Skeletal muscle tissue (tissue), 4 donors: ENCODE measurements around the gene CCNY. TPM values are rescaled to one million over a fixed set of nuclear protein-coding genes. Genes with fewer than 3 reads are reported as not detected.

Experiments used
- H3K27ac ChIP-seq: one replicate; pipeline ENCODE4 v1.7.0; 2013; ENCODE audit warnings: mild to moderate bottlenecking, low read depth, low read length, inconsistent platforms
- H3K27me3 ChIP-seq, 3 donors: one replicate each; pipeline ENCODE4 v1.7.0; 2013; ENCODE audit warnings: low read length in 3 of 3; ENCODE audit not compliant: control insufficient read depth in 3 of 3, insufficient read depth in 3 of 3
- H3K36me3 ChIP-seq, 3 donors: one replicate each; pipeline ENCODE4 v1.7.0; 2013; ENCODE audit warnings: low read length in 3 of 3; ENCODE audit not compliant: control insufficient read depth in 3 of 3, insufficient read depth in 3 of 3
- H3K4me1 ChIP-seq, 3 donors: one replicate each; pipeline ENCODE4 v1.7.0; 2013; ENCODE audit warnings: low read length in 3 of 3, mild to moderate bottlenecking in 3 of 3; ENCODE audit not compliant: control insufficient read depth in 3 of 3, insufficient read depth in 3 of 3
- H3K4me3 ChIP-seq, 3 donors: one replicate each; pipeline ENCODE4 v1.7.0; 2013; ENCODE audit warnings: low read length in 3 of 3
- H3K9ac ChIP-seq, 3 donors: one replicate each; pipeline ENCODE4 v1.7.0; 2013; ENCODE audit warnings: low read length in 3 of 3, mild to moderate bottlenecking in 3 of 3, moderate library complexity in 2 of 3, low read depth in 1 of 3
- H3K9me3 ChIP-seq, 3 donors: one replicate each; pipeline ENCODE4 v1.7.0; 2013; ENCODE audit warnings: low read length in 3 of 3; ENCODE audit not compliant: control insufficient read depth in 3 of 3
- total RNA-seq: library from RNA; depleted of rRNA; stranded (reverse); fragments of >200 nt; gene quantifications from one replicate; pipeline ENCODE4 v1.2.3, GENCODE V29; 2014
- donor health status: Osteomylitis.

The CCNY gene
- total RNA-seq, 1 donor from 2014 or later: 45.9 TPM

DNA sequence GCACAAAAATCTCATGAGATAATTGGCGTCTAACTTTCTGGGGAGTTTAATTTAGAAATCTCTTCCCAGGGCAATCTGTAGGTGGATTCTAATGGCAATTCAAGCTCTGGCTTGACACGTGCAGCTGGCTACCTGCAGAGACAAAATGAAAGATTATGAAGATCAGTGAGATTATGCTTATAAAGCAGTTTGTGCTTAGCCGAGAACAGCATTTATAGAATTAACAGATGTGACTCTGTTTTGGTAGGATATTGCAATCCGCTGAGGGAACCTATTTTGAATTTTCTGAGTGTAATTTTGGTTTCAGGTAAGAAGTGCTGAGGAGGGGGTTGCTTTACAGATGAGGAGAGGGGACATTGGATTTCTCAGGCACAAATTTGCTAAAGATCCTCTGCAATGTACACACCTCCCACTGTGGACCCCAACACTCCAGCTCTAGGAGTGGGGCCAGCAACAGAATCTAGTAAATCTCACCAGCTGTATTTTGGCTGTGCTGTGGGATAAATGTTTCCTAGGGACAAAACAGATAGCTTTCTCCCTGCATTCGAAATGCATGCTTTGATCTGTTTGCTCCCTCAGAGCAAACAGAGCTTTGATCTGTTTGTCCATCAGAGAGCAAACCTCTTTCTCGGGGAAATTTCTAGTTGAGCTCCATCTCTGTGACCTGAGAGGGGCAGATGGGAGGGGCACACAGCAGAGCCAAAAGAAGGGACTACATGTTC lies 276.2 kb downstream of the CCNY start:
- peaks cover 0 to 3% (median 0%) of the 10 kb centered on the region in 3 donors for H3K9me3 ChIP-seq
- H3K27me3 ChIP-seq: peaks cover 25 to 28% (median 26%) of the 10 kb centered on the region in 3 donors

DNA sequence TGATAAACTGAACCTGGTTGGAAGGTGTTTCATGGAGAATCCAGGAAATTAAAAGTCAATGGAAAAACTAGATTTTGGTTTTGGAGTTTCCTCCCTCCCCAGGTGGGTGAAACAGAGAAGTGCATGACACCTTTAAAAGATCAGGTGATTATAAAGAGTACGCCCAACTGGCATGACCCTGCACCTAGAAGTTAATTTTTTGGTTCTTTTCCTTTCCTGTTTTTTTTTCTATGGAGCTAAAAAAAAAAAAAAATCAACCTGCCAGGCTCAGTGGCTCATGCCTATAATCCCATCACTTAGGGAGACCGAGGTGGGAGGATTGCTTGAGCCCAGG lies 276.8 kb downstream of the CCNY start:
- peaks cover 0 to 3% (median 0%) of the 10 kb centered on the region in 3 donors for H3K9me3 ChIP-seq
- no peak overlapping the region for H3K27ac ChIP-seq
- peaks cover 0 to 2% (median 1%) of the 10 kb centered on the region in 3 donors for H3K4me1 ChIP-seq
- no peaks in the 10 kb centered on the region for H3K36me3 ChIP-seq
- H3K9ac ChIP-seq: no peak overlapping the region
- peaks cover 20 to 23% (median 21%) of the 10 kb centered on the region in 3 donors for H3K27me3 ChIP-seq
- H3K4me3 ChIP-seq: no peak overlapping the region

More for the DNA sequence above, 276.2 kb downstream of the CCNY start:
- Histone ChIP-seq H3K4me1 (peaks cover 0 to 7% (median 4%) of the 10 kb centered on the region in 3 donors), H3K4me3 (no peak overlapping the region), H3K36me3 (no peaks in the 10 kb centered on the region), H3K27ac (no peak overlapping the region), H3K9ac (no peak overlapping the region)

DNA sequence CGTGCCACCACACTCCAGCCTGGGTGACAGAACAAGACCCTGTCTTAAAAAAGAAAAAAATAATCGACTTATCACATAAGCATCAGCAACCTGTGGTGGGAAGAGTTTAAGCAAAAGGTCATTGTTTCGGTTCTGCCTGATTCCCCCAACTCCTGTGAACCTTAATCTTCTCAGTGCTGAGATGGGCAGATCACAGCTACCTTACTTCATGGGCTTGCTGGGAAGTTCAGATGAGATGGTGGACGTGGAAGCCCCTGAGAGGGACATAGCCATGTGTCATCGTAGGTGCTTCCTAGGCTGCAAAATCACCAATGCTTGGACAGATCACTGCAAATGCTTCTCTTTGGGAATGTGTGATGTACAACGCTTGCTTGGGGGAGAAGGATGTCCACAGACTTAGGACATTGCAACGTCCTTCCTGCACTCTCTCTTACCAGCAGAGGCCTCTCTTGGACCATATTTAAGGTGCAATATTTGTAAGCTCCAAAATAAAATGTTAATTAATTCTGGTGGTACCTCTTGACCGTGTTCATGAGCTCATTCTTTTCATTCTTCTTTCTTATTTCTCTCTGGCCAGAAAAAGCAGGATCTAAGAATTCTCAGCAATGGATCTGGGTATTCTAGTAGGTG lies 277.4 kb downstream of the CCNY start:
- peaks cover 13 to 16% (median 15%) of the 10 kb centered on the region in 3 donors for H3K27me3 ChIP-seq
- H3K4me1 ChIP-seq: no peaks in the 10 kb centered on the region
- no peak overlapping the region for H3K27ac ChIP-seq
- no peak overlapping the region for H3K9ac ChIP-seq
- H3K9me3 ChIP-seq: peaks cover 0 to 3% (median 0%) of the 10 kb centered on the region in 3 donors
- no peaks in the 10 kb centered on the region for H3K36me3 ChIP-seq
- no peak overlapping the region for H3K4me3 ChIP-seq

DNA sequence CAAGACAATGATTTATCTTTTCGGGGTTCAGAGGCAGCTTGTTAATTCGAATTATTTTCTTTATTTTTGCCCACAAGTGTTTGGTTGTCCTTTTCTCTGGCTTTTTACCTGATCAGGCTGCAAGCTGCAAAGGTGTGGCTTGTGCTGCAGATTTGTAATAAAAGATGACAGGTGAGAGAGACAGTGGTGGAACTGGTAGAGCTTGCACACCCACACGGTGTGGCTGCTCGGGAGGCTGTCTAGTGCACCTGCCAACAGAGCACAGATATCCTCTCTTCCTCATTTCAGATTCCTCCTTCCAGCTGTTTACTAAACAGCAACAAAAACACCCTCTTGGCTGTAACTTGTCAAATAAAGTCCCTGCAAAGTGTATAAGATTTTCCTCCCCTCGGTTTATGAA lies 278.0 kb downstream of the CCNY start:
- Histone ChIP-seq H3K9me3 (peaks cover 0 to 3% (median 0%) of the 10 kb centered on the region in 3 donors), H3K27me3 (peaks cover 10 to 12% (median 11%) of the 10 kb centered on the region in 3 donors), H3K4me1 (no peaks in the 10 kb centered on the region), H3K9ac (no peak overlapping the region), H3K4me3 (no peak overlapping the region), H3K36me3 (no peaks in the 10 kb centered on the region), H3K27ac (no peak overlapping the region)

Other genes starting within 250 kb of the CCNY start
- 18.3 TPM for gene CUL2, start 246.2 kb upstream of the CCNY start, total RNA-seq
- 21.4 TPM for gene CREM, start 209.7 kb upstream of the CCNY start, total RNA-seq